Naive thymus-derived CD4-positive, alpha-beta T cell (primary cell): ENCODE data around the gene EPB41. TPM values are rescaled to one million over a fixed set of nuclear protein-coding genes. Genes with fewer than 3 reads are reported as not detected.
"Not testable (repeated sequence)": the region's sequence is repeated elsewhere in the genome, so short reads cannot be mapped to it uniquely, and the experiment has no call there.

Experiments
- ATAC-seq: fragments of 150-1000 bp; cut with Tn5 transposase; 2 replicates; pipeline ENCODE4 v1.10.0; 2021; ENCODE audit warnings: mild to moderate bottlenecking, moderate library complexity
- CTCF ChIA-PET: fragments of 350-600 bp; sonication (Branson Sonifier 250); formaldehyde crosslinking; loops from one replicate; lab custom pipeline; 2021; ENCODE audit warnings: antibody characterized with exemption; lab: Charles Lee
- POLR2A ChIA-PET: fragments of 350-600 bp; sonication (Branson Sonifier 250); formaldehyde crosslinking; loops from one replicate; lab custom pipeline; 2021; ENCODE audit warnings: antibody characterized with exemption, inconsistent platforms; lab: Charles Lee
- DNase-seq, 9 donors: peaks; one replicate each; pipeline versions ENCODE4 v3.0.0 to v3.0.0-alpha.2; 2020 to 2022; ENCODE audit warnings: mixed read lengths in 1 of 9
- H3K27ac ChIP-seq: one replicate; pipeline ENCODE4 v1.7.0; 2013; ENCODE audit warnings: mild to moderate bottlenecking, low read depth, low read length, moderate library complexity
- H3K27me3 ChIP-seq, 2 donors: one replicate each; pipeline ENCODE4 v1.7.0; 2013; ENCODE audit warnings: low read length in 2 of 2, mild to moderate bottlenecking in 2 of 2, moderate library complexity in 2 of 2; ENCODE audit not compliant: control insufficient read depth in 2 of 2, insufficient read depth in 2 of 2
- H3K36me3 ChIP-seq, 3 experiments: 1 replicate in 2 of 3; 2 replicates in 1 of 3; pipeline ENCODE4 v1.7.0; 2013; ENCODE audit warnings: low read length in 3 of 3, mild to moderate bottlenecking in 3 of 3, moderate library complexity in 1 of 3; ENCODE audit not compliant: insufficient read depth in 3 of 3, control insufficient read depth in 2 of 3
- H3K4me1 ChIP-seq, 2 donors: one replicate each; pipeline ENCODE4 v1.7.0; 2013; ENCODE audit warnings: low read length in 2 of 2, mild to moderate bottlenecking in 2 of 2, moderate library complexity in 1 of 2; ENCODE audit not compliant: control insufficient read depth in 2 of 2, insufficient read depth in 2 of 2
- H3K4me3 ChIP-seq: 2 replicates; pipeline ENCODE4 v1.7.0; 2013; ENCODE audit warnings: mild to moderate bottlenecking, low read length
- H3K9me3 ChIP-seq, 3 experiments: 1 replicate in 2 of 3; 2 replicates in 1 of 3; pipeline ENCODE4 v1.7.0; 2013; ENCODE audit warnings: low read length in 3 of 3; ENCODE audit not compliant: control insufficient read depth in 2 of 3
- H3K27ac Mint-ChIP-seq, 9 donors: one replicate each; pipeline ENCODE4 v1.8.0; 2020 to 2022; ENCODE audit warnings: mixed read lengths in 9 of 9, mild to moderate bottlenecking in 8 of 9, moderate library complexity in 5 of 9, inconsistent platforms in 2 of 9
- H3K27me3 Mint-ChIP-seq, 5 donors: one replicate each; pipeline ENCODE4 v1.8.0; 2021 to 2022; ENCODE audit warnings: mixed read lengths in 5 of 5, mild to moderate bottlenecking in 1 of 5
- H3K36me3 Mint-ChIP-seq, 5 donors: one replicate each; pipeline ENCODE4 v1.8.0; 2020 to 2022; ENCODE audit warnings: mixed read lengths in 5 of 5, mild to moderate bottlenecking in 3 of 5, inconsistent platforms in 1 of 5
- H3K4me1 Mint-ChIP-seq, 7 donors: one replicate each; pipeline ENCODE4 v1.8.0; 2020 to 2022; ENCODE audit warnings: mixed read lengths in 7 of 7, mild to moderate bottlenecking in 3 of 7, inconsistent platforms in 1 of 7
- H3K4me3 Mint-ChIP-seq, 10 donors: one replicate each; pipeline ENCODE4 v1.8.0; 2020 to 2022; ENCODE audit warnings: mild to moderate bottlenecking in 10 of 10, mixed read lengths in 10 of 10, moderate library complexity in 6 of 10, inconsistent platforms in 2 of 10
- H3K9me3 Mint-ChIP-seq, 11 donors: one replicate each; pipeline ENCODE4 v1.8.0; 2020 to 2022; ENCODE audit warnings: mixed read lengths in 11 of 11, mild to moderate bottlenecking in 4 of 11, inconsistent platforms in 1 of 11, moderate library complexity in 1 of 11
- intact Hi-C, 2 donors: fragments of 100-400 bp; cut with micrococcal nuclease; formaldehyde crosslinking; loops; one replicate each; pipeline ENCODE4 v1.15.1; 2023
- polyA plus RNA-seq, 2 donors: library from polyadenylated mRNA; unstranded; fragments of 300-500 nt; fragmentation: Illumina TruSeq; gene quantifications; one replicate each; pipeline ENCODE4 v1.2.3, GENCODE V29; 2021
- total RNA-seq, 6 experiments: library from RNA in 5 of 6; stranded (reverse) in 5 of 6; gene quantifications; 1 replicate in 5 of 6; 2 replicates in 1 of 6; pipeline ENCODE4 v1.2.3 and lab custom pipeline; 2021 to 2026

EPB41 gene
- total and polyA plus RNA-seq, 7 experiments from 2014 or later, result 115 to 325 (median 162) TPM

DNA sequence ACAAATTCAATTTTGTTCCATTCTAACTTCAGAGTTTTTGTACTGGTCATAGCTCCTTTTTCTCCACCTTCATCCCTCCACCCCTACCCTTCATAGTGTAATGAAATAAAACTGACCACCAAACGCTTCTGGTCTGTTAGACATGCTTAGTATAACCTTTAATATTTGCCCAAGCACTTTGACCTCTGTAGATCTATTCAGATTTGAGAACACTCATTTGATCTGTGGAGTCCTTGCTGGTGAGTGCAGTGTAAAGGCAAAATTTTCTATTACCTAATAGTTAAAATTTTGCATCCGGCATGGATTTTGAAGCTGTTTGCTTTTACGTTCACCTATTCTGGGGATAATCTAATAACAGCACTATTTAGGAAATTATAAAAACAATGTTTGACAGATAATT, 168.2 kb downstream of the EPB41 start:
- peaks cover 0 to 27% (median 4%) of the 10 kb centered on the region in 5 donors for H3K36me3 Mint-ChIP-seq
- ATAC-seq (no peak), DNase-seq (no peak)
- no peaks in the 10 kb centered on the region for H3K4me1 ChIP-seq
- no peaks in the 10 kb centered on the region for H3K9me3 ChIP-seq
- H3K4me3 Mint-ChIP-seq, result no peak overlapping the region
- intact Hi-C loops, result no loop called here
- no peak overlapping the region for H3K4me3 ChIP-seq
- H3K27me3 ChIP-seq, result no peaks in the 10 kb centered on the region
- H3K27ac Mint-ChIP-seq, result peak overlapping the region in 1 of 9 donors; percentile 38
- peaks cover under 1 to 45% (median 4%) of the 10 kb centered on the region in 3 experiments for H3K36me3 ChIP-seq
- no peaks in the 10 kb centered on the region for H3K27me3 Mint-ChIP-seq
- no peak overlapping the region for H3K27ac ChIP-seq
- no peaks in the 10 kb centered on the region for H3K9me3 Mint-ChIP-seq
- peaks cover 0 to 2% (median 0%) of the 10 kb centered on the region in 7 donors for H3K4me1 Mint-ChIP-seq
- CTCF ChIA-PET, result interaction anchor here (0.9 kb wide), 1 partner anchor 21 kb away, joined by 3 read pairs; no protein-coding TSS in a partner anchor
- POLR2A ChIA-PET, result interaction anchor here (0.9 kb wide), 1 partner anchor 12 kb away, joined by 4 read pairs; no protein-coding TSS in a partner anchor

DNA sequence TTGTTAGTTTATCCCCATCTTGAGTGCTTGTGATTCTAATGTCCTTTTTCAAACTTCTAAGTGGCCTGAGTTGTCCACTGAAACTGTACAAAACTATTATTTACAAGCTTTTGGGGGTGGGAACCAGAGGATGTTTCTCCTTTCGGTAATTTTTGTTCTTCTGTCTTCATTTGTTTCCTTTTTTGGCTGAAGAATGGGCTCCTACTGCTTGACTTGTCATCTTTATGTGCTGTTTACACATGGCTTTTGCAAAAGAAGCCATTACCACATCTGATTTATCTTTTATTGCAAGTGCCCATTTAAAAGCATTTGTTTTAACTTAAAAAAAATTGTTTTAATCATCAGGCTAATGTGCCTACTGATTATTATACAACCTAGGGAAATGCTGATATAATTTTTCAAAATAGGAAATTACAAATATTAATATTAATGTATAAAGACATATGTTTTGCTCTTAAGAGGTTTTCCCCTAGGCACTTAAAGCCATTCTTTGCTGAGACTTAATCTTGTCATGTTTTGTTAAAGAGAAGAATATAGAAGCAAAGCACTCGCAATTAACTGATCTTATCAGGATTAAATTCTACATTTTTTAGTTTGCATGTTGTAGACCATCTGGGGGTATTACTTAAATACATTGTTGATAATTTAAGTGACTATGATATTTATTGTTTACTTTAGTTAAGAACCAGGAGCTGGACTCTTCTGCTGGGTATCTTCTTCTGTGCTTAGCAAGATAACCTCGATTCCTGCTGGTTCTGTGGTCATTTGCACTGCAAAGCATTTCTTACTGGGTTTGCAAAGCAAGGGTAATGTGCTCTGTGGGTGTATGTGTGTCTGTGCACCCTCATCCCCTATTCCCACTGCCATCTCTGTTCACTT, 169.2 kb downstream of the EPB41 start:
- peaks cover 0 to 2% (median 0%) of the 10 kb centered on the region in 7 donors for H3K4me1 Mint-ChIP-seq
- H3K9me3 Mint-ChIP-seq, result no peaks in the 10 kb centered on the region
- ChIA-PET POLR2A (interaction anchor here (0.6 to 0.9 kb wide), 2 partner anchors 11 to 183 kb away, joined by 3 to 4 read pairs; no protein-coding TSS in a partner anchor), CTCF (interaction anchor here (0.5 to 0.9 kb wide), 3 partner anchors 22 to 59 kb away, joined by 3 to 5 read pairs (median 4); no protein-coding TSS in a partner anchor)
- Histone ChIP-seq H3K36me3 (peaks cover 0 to 46% (median 9%) of the 10 kb centered on the region in 3 experiments), H3K4me1 (no peaks in the 10 kb centered on the region), H3K27me3 (no peaks in the 10 kb centered on the region), H3K4me3 (no peak overlapping the region), H3K27ac (no peak overlapping the region), H3K9me3 (no peaks in the 10 kb centered on the region)
- peaks cover 0 to 29% (median 8%) of the 10 kb centered on the region in 5 donors for H3K36me3 Mint-ChIP-seq
- H3K4me3 Mint-ChIP-seq, result no peak overlapping the region
- DNase-seq (no peak), ATAC-seq (no peak)
- no peaks in the 10 kb centered on the region for H3K27me3 Mint-ChIP-seq
- H3K27ac Mint-ChIP-seq, result no peak overlapping the region
- intact Hi-C loops, result no loop called here

- intact Hi-C loops, result no loop called here
- Histone ChIP-seq H3K36me3 (peaks cover 0 to 44% (median 11%) of the 10 kb centered on the region in 3 experiments), H3K9me3 (no peaks in the 10 kb centered on the region), H3K27ac (no peak overlapping the region), H3K4me1 (no peaks in the 10 kb centered on the region), H3K27me3 (no peaks in the 10 kb centered on the region), H3K4me3 (no peak overlapping the region)
- ChIA-PET CTCF (interaction anchor here (0.5 kb wide), 2 partner anchors 38 to 59 kb away, joined by 4 to 5 read pairs; no protein-coding TSS in a partner anchor), POLR2A (no interaction called here)
- no peak for DNase-seq
- no peaks in the 10 kb centered on the region for H3K9me3 Mint-ChIP-seq
- ATAC-seq, result no peak
- peaks cover 0 to 31% (median 10%) of the 10 kb centered on the region in 5 donors for H3K36me3 Mint-ChIP-seq
- H3K27me3 Mint-ChIP-seq, result no peaks in the 10 kb centered on the region
- H3K27ac Mint-ChIP-seq, result no peak overlapping the region
- peaks cover 0 to 2% (median 0%) of the 10 kb centered on the region in 7 donors for H3K4me1 Mint-ChIP-seq
- H3K4me3 Mint-ChIP-seq, result no peak overlapping the region
Measured at GRCh38 chr1:29084196-29084521, 169.8 kb downstream of the EPB41 start.

DNA sequence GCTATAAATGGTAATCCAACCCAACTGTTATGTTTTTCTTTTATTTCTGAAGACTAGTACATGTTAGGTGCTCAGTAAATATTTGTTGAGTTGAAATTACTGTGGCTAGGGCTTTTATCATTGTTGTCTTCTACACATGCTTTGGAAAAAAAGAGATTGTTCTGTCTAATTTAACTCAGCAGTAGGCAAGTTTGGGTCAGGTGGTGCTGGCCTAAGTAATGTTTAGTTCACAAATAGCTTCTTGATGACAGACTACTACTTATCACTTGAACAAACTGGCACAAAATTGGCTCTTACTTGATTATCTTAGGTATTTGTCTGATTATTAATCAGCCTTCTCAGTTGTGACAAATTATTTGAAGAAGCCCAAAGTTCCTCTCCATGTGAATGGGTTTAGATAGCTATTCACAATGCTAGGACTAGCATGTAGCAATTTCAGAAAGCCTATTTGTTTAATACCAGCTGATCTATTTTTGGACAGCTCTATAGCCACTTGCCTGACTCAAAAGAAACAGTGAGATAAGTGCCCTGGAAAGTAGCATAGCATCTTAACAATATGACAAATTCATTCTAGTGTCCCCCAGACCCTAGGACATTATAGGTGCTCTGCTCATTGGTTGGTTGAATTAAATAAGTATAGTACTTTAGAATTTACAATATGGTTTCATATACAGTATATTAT, 176.7 kb downstream of the EPB41 start:
- H3K36me3 Mint-ChIP-seq, result peaks cover 14 to 65% (median 47%) of the 10 kb centered on the region in 5 donors
- POLR2A ChIA-PET, result no interaction called here
- H3K9me3 ChIP-seq, result no peaks in the 10 kb centered on the region
- no peak overlapping the region for H3K27ac ChIP-seq
- no peak for ATAC-seq
- no peak overlapping the region for H3K4me3 Mint-ChIP-seq
- H3K9me3 Mint-ChIP-seq, result peaks cover 0 to 4% (median 0%) of the 10 kb centered on the region in 11 donors
- intact Hi-C loops, result no loop called here
- CTCF ChIA-PET, result no interaction called here
- no peaks in the 10 kb centered on the region for H3K27me3 ChIP-seq
- H3K36me3 ChIP-seq, result peaks cover 6 to 60% (median 16%) of the 10 kb centered on the region in 3 experiments
- DNase-seq, result no peak
- H3K4me1 ChIP-seq, result no peaks in the 10 kb centered on the region
- peaks cover 0 to 4% (median 0%) of the 10 kb centered on the region in 7 donors for H3K4me1 Mint-ChIP-seq
- no peaks in the 10 kb centered on the region for H3K27me3 Mint-ChIP-seq
- H3K27ac Mint-ChIP-seq, result peak overlapping the region in 1 of 9 donors; percentile 71
- H3K4me3 ChIP-seq, result no peak overlapping the region

GRCh38 chr1:29092704-29093103, 178.3 kb downstream of the EPB41 start:
- CTCF ChIA-PET, POLR2A ChIA-PET, H3K4me3 ChIP-seq, H3K4me1 Mint-ChIP-seq, intact Hi-C loops, H3K27me3 Mint-ChIP-seq, DNase-seq, H3K9me3 Mint-ChIP-seq, H3K4me3 Mint-ChIP-seq, H3K4me1 ChIP-seq, H3K27ac ChIP-seq, ATAC-seq, H3K27me3 ChIP-seq, H3K9me3 ChIP-seq: not testable (repeated sequence)
- peaks cover 18 to 75% (median 26%) of the 10 kb centered on the region in 3 experiments for H3K36me3 ChIP-seq
- H3K27ac Mint-ChIP-seq, result peak overlapping the region in 3 of 9 donors; percentile 22 to 52 (median 33)
- H3K36me3 Mint-ChIP-seq, result peaks cover 22 to 79% (median 51%) of the 10 kb centered on the region in 5 donors

DNA sequence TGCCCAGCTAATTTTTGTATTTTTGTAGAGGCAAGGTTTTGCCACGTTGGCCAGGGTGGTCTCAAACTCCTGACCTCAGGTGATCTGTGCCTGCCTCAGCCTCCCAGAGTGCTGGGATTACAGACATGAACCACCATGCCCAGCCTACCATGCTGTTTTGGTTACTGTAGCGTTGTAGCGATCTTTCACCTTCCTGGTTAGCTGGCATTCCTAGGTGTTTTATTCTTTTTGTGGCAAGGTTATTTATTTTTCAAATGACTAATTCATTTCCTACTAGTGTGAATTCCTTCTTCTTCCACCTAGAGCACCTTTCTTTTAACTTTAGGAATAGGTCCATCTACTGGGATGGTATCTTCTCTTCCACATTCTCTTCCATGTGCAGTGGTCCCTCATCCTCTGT, 180.1 kb downstream of the EPB41 start:
- ChIA-PET POLR2A (interaction anchor here (0.8 kb wide), 1 partner anchor 12 kb away, joined by 4 read pairs; no protein-coding TSS in a partner anchor), CTCF (interaction anchor here (1.6 kb wide), 1 partner anchor 19 kb away, joined by 4 read pairs; no protein-coding TSS in a partner anchor)
- no peaks in the 10 kb centered on the region for H3K27me3 Mint-ChIP-seq
- H3K4me3 Mint-ChIP-seq, result no peak overlapping the region
- no peak overlapping the region for H3K27ac Mint-ChIP-seq
- peaks cover 0 to 4% (median 0%) of the 10 kb centered on the region in 11 donors for H3K9me3 Mint-ChIP-seq
- DNase-seq (no peak), ATAC-seq (no peak)
- peaks cover 0 to 7% (median 0%) of the 10 kb centered on the region in 7 donors for H3K4me1 Mint-ChIP-seq
- Histone ChIP-seq H3K36me3 (peaks cover 17 to 80% (median 29%) of the 10 kb centered on the region in 3 experiments), H3K9me3 (no peaks in the 10 kb centered on the region), H3K27me3 (no peaks in the 10 kb centered on the region), H3K4me1 (no peaks in the 10 kb centered on the region), H3K27ac (no peak overlapping the region), H3K4me3 (no peak overlapping the region)
- peaks cover 22 to 78% (median 49%) of the 10 kb centered on the region in 5 donors for H3K36me3 Mint-ChIP-seq
- intact Hi-C loops, result no loop called here
